ENCODE measurements around the gene STIL.

Gene STIL

DNA sequence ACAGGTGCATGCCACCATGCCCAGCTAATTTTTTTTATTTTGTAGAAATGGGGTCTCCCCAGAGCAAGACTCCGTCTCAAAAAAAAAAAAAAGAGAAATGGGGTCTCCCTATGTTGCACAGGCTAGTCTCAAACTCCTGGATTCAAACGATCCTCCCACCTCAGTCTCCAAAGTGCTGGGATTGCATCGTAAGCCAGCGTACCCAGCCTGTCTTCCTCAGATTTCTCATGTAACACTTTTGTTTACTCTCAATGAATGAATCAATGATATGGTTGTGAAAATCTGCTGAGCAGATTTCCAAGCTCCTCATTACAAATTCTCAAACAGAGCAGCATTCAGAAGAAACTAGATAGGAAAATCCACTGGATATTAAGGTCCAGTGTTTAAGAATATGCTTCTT is 26.3 kb upstream of the STIL start:
- TF ChIP-seq, protein P1, sequence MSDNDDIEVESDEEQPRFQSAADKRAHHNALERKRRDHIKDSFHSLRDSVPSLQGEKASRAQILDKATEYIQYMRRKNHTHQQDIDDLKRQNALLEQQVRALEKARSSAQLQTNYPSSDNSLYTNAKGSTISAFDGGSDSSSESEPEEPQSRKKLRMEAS (IDR thresholded peaks at IDR 0.05; ENCODE audit: low read depth, low read length) = no peak
- TF ChIP-seq POLR2A (IDR thresholded peaks at IDR 0.05; ENCODE audit: extremely low read depth, insufficient read length) = no peak
- no peak for TF ChIP-seq MYC (IDR thresholded peaks at IDR 0.05; ENCODE audit: low read depth, low read length)
- TF ChIP-seq, protein P2, sequence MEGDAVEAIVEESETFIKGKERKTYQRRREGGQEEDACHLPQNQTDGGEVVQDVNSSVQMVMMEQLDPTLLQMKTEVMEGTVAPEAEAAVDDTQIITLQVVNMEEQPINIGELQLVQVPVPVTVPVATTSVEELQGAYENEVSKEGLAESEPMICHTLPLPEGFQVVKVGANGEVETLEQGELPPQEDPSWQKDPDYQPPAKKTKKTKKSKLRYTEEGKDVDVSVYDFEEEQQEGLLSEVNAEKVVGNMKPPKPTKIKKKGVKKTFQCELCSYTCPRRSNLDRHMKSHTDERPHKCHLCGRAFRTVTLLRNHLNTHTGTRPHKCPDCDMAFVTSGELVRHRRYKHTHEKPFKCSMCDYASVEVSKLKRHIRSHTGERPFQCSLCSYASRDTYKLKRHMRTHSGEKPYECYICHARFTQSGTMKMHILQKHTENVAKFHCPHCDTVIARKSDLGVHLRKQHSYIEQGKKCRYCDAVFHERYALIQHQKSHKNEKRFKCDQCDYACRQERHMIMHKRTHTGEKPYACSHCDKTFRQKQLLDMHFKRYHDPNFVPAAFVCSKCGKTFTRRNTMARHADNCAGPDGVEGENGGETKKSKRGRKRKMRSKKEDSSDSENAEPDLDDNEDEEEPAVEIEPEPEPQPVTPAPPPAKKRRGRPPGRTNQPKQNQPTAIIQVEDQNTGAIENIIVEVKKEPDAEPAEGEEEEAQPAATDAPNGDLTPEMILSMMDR (IDR thresholded peaks at IDR 0.05; ENCODE audit: low read depth, low read length) = no peak
- H3K4me3 ChIP-seq (ENCODE audit: low read depth, low read length) = no peak overlapping the region
- DNase-seq (ENCODE audit: low read depth) = no peak

DNA sequence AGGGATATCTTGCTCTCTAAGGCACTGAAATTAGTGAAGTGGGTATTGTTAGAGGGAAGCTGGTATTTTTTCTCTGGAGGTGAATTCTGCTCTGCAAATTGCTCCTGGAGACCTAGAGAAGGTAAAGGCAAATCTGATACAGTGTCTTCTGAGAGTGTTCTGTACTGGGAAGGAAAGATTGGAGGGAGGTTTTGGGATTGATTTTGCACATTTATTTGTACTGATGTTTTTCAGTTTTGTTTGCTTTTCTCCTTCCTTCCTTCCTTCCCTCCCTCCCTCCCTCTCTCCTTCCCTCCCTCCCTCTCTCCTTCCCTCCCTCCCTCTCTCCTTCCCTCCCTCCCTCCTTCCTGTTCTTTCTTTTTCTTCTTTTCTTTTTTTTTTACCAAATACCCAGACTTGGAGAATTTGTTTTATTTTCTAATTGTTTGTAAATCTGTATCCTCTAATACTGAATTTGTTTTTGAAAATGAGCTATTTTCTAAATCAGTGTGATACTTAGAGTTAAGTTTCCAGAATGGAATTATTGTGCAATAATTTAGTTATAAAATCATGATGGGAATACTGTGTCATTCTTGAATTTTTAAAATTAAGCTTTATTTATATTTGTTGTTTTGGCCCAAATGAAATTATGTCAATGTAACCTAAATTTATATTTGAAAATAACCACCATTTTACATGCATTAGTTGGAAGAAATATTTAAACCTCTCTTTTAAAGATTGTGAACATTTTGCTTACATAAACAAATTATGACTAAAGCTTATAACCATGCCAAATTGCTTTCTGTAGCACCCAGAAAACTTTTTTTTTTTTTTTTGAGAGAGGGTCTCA is 24.5 kb upstream of the STIL start:
- no peak overlapping the region for H3K4me3 ChIP-seq (ENCODE audit: low read depth, low read length)

DNA sequence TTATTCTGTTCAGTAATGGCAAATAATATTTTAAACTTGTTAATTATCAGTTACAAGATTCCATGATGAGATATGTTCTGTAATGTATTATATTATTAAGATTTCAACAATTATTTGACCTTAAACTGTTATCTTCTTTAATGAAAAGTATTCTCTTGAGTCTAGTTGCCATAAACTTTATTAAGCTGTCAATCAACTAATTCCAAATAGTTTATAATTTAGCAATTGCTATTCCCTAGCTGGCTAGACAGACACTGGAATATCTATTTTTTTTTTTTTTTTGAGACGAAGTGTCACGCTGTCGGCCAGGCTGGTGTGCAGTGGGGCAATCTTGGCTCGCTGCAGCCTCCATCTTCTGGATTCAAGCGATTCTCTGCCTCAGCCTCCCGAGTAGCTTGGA is 23.4 kb upstream of the STIL start:
- no peak for DNase-seq (ENCODE audit: low read depth)
- no peak overlapping the region for H3K4me3 ChIP-seq (ENCODE audit: low read depth, low read length)
- TF ChIP-seq, protein P2 (IDR thresholded peaks at IDR 0.05; ENCODE audit: low read depth, low read length) = no peak
- TF ChIP-seq POLR2A (IDR thresholded peaks at IDR 0.05; ENCODE audit: extremely low read depth, insufficient read length) (no peak), MYC (IDR thresholded peaks at IDR 0.05; ENCODE audit: low read depth, low read length) (no peak)
- TF ChIP-seq, protein P1 (IDR thresholded peaks at IDR 0.05; ENCODE audit: low read depth, low read length) = no peak

More for the DNA sequence above, 24.5 kb upstream of the STIL start:
- TF ChIP-seq POLR2A (IDR thresholded peaks at IDR 0.05; ENCODE audit: extremely low read depth, insufficient read length) = no peak
- TF ChIP-seq MYC (IDR thresholded peaks at IDR 0.05; ENCODE audit: low read depth, low read length) = no peak
- TF ChIP-seq, protein P1 (IDR thresholded peaks at IDR 0.05; ENCODE audit: low read depth, low read length) = no peak
- TF ChIP-seq, protein P2 (IDR thresholded peaks at IDR 0.05; ENCODE audit: low read depth, low read length) = no peak
- no peak for DNase-seq (ENCODE audit: low read depth)

DNA sequence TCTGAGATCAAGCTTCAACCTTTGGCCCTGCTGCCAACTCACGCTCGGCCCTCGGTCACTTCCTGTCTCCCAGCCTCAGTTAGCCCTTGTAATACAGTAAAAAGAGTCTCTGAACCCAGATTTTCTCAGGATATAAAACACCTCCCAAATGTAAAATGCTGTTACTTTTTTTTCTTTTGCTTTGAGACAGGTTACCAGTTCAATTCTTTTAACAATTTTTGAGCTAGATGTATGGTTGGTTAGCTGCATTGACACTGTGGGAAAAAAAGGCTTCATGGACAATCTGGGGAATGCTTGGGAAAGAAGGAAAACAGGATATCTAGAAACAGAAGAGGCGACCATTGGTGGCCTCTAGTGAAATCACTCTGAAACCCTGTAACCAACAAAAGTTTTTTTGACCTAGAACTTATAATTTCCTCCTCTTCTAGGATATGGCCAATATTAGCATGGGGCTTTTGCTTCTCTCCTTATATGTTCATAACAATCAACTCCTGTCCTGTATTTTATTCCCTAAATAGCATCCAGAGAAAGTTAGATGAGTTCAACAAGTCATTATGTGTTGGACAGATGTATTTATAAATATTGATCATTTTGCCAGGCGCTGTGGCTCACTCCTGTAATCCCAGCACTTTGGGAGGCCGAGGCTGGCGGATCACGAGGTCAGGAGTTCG is 21.0 kb upstream of the STIL start:
- TF ChIP-seq MYC (IDR thresholded peaks at IDR 0.05; ENCODE audit: low read depth, low read length) (0 out of 2 replicates have a peak, but pooled peaks have one; percentile 29), POLR2A (IDR thresholded peaks at IDR 0.05; ENCODE audit: extremely low read depth, insufficient read length) (no peak)
- TF ChIP-seq, protein P2 (IDR thresholded peaks at IDR 0.05; ENCODE audit: low read depth, low read length) = no peak
- TF ChIP-seq, protein P1 (IDR thresholded peaks at IDR 0.05; ENCODE audit: low read depth, low read length) = peak; percentile 45; the same call in 1 of the 2 replicates
- DNase-seq (ENCODE audit: low read depth) = no peak
- peak overlapping the region; percentile 86 for H3K4me3 ChIP-seq (ENCODE audit: low read depth, low read length)

DNA sequence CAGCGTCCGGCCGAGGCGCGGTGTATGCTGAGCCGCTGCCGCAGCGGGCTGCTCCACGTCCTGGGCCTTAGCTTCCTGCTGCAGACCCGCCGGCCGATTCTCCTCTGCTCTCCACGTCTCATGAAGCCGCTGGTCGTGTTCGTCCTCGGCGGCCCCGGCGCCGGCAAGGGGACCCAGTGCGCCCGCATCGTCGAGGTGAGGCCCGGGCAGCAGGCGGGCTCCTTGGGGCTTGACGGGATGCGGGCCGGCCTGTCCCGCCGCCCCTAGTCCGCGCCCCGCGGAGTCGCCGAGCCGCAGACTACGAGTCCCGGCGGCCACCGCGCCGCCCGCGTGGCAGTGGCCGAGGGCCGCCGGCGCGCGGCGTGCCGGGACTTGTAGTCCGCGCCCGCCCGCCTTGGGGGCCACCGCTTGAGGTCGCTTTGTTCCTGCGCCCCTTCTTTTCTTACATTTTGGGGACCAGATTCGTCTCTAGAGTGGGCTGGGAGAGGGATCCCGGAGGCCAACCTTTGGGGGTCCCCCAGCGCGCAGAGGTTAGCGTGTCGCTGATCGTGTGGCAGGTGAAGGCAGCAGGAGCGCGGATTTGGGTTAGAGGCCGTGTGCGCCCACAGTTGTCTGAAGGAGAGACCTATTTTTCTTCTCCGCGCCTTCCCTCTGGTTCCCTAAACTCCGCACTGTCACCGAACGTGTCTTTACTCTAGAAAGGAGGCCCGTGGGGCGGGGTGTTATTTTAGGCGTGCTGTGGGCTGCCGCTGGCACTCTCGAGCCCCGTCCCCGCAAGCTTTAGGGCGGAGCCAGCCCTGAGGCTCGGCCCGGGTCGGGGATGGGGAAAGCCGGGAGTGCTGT is 20.2 kb upstream of the STIL start:
- TF ChIP-seq, protein P2 (IDR thresholded peaks at IDR 0.05; ENCODE audit: low read depth, low read length) = no peak
- TF ChIP-seq, protein P1 (IDR thresholded peaks at IDR 0.05; ENCODE audit: low read depth, low read length) = no peak; the same call in 1 of the 2 replicates
- TF ChIP-seq MYC (IDR thresholded peaks at IDR 0.05; ENCODE audit: low read depth, low read length) = peak; percentile 50
- peak; percentile 31 for TF ChIP-seq POLR2A (IDR thresholded peaks at IDR 0.05; ENCODE audit: extremely low read depth, insufficient read length)
- H3K4me3 ChIP-seq (ENCODE audit: low read depth, low read length) = peak overlapping the region; percentile 86
- peak; percentile 87 for DNase-seq (ENCODE audit: low read depth)
